DMS153 treated with DMSO at 0.1 percent for 48 hours (cell line): ENCODE data around the gene DAB2IP.
"Not testable (repeated sequence)": the region's sequence is repeated elsewhere in the genome, so short reads cannot be mapped to it uniquely, and the experiment has no call there.

Source experiments
- DNase-seq: peaks from one replicate; lab custom pipeline; 2025; ENCODE audit not compliant: unreplicated experiment; lab: John Stamatoyannopoulos, UW

The DAB2IP gene

DNA sequence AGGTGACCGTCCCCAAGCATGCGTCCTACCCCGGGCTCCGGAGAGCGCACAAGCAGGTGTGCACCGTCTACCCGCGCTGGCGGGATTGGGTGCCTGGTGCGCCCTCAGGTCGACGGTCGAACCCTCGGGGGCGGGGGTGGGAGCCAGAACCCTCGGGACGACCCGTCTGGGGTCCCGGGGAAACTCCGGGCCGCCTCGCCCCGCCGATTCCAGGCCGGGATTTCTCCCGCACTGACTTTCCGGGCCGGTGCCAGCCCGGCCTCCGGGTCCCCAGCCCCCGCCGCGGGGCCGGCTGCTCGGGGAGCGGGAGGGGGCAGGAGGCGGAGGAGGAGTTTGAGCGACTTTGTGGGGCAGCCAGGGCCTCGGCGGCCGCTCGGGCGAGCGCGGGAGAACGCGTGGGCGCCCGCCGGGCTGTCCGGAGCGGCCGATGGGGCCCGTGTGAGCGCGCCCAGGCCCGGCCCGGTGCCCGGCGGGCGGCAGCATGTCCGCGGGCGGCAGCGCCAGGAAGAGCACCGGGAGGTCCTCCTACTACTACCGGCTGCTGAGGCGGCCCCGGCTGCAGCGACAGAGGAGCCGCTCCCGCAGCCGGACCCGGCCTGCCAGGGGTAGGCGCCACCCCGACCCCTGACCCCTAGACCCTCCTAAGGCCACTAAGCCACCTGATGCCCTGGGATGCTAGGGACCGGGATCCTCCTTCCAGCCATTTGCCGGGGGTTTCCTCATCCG lies at the start of gene DAB2IP:
Gene DAB2IP, plus strand, starts transcription at position 340 of the 726 bp plus-strand sequence. Its CDS starts 142 bp downstream, at position 482.
- no peak for DNase-seq

DNA sequence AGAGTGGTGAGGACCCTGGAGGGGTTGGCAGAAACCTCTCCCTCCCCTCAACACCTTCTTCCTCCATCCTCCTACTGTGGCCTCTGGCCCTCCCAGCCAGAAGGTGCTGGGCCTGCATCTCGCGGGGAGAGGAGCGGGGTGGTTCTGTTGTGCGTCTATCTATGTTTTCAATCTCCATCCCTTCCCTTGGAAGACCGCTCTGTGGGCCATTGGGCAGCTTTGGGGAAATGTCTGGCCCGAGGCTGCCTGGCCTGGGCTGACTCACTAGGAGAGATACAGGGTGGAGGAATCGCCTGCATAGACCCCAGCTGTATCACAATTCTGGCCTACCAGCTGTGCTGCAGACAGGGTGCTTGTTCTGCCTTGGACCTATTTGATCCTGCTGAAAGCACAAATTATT lies 48.4 kb upstream of the DAB2IP start:
- DNase-seq = no peak

DNA sequence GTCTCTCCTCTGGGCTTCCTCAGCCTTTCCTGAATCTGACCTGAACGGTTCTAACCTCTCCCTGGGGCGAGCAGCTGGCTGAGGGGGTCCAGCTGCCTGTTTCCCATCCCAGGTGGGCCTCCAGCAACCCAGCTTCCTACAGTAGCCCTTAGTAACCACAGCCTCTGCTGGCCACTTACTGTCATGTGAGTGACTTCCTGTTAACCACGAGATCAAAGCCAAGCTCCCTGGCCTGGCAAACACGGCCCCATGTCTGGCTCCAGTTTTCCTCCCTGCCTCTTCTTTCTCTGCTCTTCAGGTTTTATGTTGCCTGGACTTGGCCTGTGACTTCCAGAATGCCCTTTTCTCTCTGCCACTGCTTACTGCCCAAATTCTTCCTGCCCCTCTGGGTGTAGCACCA lies 47.2 kb upstream of the DAB2IP start:
- peak; percentile 22 for DNase-seq

DNA sequence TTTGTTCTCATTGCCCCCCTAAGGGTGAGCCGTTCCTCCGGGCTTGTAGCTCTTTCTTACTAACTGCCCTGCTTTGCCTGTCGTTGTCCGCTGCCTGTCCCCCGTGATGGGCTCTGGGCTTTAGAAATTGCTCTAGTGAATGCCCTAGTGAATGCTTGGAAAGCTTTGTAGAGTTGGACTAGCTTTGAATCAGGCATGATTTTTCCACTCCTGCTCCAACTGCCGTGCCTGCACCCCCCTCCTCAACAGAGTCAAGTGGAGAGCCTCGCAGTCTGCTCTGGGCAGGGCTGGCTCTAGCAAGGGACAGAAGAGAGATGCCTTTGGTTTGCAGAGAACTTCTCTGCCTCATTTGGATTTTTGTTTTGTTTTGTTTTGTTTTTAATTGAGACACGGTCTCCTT lies 46.8 kb upstream of the DAB2IP start:
- no peak for DNase-seq

DNA sequence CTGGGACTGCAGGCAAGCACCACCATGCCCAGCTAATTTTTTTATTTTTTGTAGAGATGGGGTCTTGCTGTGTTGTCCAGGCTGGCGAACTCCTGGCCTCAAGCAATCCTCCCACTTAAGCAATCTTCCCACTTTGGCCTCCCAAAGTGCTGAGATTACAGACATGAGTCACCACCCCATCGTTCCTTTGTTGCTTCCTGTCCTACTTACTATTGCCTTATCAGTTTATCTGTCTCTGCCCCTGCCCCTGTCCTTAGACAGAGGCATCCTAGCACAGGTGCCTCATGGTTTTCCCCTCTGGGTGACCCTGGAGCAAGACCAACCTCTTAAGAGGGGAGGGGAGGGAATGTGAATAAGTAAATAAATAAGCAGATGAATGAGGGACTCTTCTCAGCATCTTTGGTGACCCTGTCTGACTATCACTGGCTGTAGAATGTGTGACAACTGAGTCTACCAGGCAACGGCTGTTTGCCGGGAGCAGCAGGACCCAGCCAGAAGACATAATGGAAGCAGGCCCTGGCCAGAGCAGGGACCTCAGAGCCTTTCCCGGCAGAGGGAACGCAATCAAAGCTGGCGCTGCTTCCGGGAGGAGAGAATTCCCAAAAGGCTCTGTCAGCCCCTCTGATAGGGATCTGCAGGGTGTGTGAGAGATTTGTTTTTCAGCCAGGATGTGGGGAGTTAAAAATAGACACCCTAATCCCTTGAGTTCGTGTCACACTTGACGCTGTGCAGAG lies 43.8 kb upstream of the DAB2IP start:
- peak; percentile 60 for DNase-seq

DNA sequence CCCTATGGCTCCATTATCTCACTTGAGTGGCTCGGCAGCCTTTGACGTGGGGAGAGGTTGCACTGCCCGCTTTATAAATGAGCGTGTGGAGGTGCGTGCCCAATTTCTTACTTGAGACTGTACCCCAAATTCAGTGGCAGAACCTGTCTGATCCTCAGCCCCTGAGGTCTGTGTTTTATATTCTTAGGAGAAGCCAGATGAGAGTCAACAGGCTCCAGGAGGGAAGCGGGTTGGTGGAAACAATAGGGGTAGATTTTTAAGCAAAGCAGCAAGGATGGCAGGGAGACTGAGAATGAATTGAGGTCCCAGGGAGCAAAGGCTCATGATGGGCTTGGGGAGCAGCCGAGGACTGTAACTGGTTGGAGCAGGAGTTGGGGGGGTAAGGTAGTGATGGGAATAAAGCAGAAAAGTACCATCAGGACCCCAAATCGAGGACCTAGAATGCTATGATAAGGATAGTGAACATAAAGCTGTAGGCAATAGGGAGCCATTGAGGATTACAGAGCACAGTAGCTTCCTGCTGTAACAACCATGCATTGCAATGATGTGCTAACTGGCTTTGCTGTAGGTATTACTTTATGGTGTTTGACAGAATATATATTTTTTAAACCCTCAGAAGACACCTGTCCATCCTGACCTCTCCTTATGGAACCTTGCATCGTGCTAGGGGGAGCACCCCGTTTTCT lies 43.1 kb upstream of the DAB2IP start:
- no peak for DNase-seq

DNA sequence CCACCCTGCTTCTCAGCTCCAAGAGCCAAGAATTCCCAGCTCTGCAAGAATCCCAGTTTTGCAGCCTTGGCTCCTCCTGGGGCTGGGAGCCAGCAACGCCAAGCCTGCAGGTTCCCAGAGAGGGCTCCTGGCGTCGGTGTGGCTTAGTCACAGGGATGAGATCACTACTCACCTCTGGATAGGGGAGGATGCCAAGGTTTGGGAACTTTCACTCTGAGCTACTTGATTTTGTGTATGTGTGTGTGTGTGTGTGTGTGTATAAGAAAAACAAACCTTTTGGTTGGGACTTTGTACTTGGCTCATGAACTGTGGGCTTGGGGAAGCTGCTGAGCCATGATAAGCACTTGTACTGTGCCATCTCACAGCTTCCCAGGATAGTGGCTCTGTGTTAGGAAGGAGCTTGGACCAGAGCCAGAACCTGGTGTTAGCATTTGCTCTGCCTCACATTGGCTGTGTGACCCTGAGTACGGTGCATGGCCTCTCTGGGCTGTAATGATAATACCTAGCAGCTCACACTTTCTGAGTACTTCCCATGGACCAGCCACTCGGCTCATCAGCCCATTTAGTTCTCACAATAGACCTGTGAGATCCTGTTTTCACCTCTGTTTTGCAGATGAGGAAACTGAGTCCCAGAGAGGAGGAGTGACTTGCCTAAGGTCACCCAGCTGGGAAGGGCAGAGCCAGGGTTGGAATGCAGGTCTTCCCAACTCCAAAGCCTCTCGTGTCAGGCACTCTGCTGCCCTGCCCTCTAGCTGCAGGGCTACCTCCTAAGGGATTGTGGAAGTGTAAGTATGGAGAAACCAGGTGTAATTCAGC lies 41.4 kb upstream of the DAB2IP start:
- no peak for DNase-seq

DNA sequence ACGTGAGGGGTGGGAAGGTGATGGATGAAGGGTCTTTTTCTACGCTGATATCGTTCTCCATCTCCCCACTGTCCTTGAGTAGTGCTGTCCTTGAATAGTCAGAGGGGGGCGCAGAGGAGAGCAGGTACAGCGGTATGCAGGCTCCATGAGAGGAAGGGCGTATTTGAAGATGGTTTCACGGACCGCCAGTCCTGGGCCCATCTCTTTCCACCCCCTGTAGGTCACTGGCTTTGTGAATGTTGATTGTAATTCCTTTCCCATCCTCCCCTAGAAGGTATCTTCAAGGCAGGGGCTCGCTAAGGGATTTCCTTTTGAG lies 40.8 kb upstream of the DAB2IP start:
- no peak for DNase-seq

DNA sequence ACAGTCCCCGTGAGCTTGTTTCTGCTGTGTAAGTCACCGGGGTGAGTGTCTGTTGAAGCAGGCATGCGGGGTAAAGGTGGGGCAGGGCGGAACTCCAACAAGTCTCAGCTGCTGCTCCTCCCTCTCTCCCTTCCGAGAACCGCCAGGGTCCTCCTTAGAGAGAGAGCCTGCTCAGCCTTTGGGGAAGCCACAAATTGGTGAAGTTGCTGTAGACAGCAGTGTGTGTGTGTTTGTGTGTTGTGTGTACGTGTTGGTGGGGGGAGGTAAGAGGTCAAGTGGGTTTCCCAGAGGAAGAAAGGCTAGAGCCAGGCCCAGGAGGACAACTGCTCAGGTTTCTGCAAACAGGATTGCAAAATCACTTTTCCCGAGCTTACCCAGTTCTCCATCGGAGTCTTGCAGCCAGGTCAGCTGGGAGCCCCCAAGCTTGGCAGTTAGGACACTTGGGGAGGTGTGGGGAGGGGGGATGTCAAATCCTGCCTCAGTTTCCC lies 38.9 kb upstream of the DAB2IP start:
- no peak for DNase-seq

DNA sequence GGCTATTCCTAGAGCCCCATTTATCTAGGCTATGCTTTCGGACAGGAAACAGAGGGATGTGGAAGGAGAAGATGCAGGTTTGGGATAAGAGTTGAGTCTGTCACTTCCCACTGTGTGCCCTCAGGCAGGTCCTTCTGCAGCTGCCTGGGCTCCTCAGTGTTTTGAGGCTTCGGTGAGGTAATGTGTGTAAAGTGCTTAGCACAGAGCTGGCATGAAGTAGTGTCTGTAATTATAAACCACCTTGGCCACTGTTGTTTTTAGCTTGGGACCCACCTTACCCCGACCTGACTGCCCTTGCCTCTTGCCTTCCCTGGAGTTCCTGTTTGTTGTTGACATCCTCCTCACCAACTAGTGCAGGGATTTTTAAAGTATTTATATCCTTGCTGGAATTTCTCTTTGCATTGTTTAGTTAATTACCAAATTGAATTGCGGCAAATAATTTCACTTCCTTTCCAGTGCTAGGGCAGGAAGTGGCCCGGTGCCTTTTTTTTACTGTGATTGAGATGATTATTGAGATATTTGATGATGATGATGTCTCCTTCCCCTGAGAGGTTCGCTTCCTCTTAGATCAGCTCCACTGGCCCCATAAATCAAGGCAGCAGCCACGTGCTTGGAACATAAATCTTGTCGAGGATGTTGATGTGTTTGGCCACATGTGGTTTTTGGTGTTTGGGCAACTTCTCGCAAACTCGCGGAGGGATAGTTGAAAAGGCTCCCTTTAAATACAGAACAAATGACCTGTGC lies 38.3 kb upstream of the DAB2IP start:
- no peak for DNase-seq

DNA sequence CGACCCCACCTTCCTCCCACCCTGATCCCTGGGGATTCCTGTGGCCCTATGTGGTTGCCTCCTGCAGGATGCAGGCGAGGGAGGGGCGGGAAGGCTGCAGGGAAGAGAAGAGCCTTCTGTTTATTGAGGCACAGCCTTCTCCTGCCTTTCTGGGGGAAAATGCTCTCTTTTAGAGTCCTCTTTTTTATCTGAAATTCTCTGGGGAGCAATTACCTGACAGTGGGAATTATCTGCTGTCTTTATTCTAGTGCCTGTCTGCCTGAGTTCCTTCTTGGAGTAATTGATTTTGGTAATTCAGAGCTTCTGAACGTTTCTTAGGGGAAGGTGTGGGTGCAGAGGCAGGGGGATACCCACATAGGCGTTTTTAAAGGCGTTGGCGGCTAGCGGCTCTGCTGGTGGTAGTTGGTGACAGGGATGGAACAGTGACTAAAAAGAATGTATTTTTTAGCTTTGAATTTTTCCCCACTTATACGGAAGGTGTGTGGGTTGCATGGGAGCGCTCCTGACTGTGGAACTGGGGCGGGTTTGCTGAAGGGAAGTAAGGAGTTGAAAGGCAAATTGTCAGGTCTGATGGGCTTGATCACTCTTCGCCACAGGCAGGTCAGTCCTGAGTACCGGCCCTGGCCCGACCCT lies 35.2 kb upstream of the DAB2IP start:
- no peak for DNase-seq

DNA sequence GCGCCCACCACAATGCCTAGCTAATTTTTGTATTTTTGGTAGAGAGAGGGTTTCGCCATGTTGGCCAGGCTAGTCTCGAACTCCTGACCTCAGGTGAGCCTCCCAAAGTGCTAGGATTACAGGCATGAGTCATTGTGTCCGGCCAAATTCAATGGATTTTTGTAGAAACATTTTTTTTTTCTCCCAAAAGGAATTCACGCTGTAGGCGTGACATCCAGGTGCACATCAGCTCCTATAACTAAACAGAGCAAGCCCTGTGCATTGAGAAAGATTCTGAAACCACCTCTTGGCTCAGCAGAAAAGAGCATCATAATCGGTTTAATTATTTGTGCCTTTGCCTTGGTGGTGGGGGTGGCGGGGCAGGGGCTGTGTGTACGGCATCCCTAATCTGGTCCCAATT lies 32.9 kb upstream of the DAB2IP start:
- no peak for DNase-seq

DNA sequence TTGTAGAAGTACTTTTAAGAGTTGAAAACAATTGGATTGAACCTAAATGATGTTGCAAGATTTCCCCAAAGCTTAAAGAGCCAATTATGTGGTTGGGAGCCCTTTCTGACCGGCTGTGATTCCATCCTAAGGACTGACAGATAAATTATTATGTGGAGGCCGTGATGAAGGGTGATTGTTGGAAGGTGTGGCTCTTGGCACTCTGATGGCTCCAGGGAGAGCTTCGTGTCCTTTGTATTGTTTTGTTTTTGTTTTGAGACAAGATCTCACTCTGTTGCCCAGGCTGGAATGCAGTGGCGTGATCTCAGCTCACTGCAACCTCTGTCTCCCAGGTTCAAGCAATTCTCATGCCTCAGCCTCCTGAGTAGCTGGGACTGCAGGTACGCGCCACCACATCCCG lies 32.5 kb upstream of the DAB2IP start:
- DNase-seq = not testable (repeated sequence)

DNA sequence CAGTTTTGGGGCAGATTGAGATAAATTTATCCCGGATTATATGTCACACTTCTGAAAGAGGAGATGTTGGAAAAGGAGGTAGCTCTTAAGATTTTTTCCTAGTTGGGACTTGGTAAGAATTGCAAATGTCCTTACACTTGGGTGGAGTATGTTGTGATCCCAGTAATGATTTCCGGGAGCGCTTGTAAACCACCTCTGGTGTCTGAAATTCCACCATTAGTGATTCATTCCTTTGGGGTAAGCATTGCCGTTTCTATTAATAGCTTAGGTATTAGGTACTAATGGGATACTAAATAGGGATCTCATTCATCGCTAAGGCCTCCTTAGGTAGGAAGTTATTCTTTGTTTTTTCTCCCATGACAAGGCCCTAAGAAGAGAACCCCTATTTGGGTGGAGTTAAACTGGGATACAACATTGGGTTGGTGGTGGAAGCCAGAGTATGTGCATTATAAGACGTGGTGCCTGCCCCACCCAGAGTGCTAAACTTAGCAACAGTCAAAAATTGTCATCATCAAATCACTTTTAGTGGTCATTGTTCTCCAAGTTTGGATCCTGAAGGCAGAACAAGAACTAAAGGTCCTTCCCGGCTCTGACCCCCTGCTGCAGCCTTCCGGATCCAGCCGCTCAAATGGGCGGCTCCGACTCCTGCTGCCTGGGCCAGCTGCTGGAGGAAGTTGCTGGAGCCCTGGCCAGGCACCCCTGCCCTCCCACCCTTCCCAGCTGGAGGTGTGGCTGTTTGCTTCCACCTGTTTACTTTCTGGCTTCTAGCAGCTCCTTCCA lies 31.7 kb upstream of the DAB2IP start:
- no peak for DNase-seq

DNA sequence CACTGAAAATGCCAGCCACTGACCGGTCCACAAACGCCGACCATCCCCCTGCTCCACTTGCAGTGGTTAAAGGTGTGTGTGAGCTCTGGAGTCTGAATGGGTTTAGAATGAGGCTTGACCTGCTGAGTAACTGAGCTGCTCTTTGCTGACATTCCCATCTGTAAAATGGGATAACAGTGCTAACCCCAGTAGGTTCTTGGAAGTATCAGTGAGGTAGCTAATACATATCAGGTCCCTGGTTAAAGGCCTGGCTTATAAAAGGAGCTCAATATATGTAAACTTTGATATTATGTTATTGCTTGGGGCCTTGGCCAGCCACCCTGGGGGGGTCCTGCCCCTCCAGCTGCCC lies 31.1 kb upstream of the DAB2IP start:
- no peak for DNase-seq

DNA sequence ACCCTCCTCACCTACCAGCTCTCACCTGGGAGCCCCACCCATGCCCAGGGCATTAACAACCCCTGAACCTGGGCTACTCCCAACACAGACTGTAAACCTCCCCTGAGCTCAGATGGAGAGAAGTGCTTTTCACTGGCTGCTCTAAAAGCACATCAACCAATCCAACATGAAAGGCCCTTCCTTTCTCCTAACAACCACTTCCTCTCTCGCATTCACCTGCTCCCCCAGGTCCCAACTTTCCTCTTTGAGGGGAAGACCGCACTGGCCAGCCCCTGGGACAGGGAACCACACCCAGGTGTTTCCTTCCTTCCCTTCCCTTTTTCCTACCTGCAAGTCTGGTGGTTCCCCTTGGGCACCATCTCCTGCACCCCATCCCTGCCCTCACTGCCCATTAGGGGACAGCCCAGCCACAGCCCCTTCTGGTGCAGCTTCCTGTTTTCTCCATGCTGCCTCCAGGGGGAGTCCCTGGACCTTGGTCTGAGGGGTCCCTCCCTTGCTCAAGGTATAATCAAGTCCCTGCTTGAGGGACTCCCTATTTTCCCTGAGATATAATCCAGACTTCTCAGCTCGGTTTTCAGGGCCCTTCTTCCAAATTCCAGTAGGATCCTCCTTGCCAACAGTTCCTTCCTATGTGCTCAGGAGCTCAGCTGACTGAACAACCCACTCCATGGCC lies 30.5 kb upstream of the DAB2IP start:
- no peak for DNase-seq

DNA sequence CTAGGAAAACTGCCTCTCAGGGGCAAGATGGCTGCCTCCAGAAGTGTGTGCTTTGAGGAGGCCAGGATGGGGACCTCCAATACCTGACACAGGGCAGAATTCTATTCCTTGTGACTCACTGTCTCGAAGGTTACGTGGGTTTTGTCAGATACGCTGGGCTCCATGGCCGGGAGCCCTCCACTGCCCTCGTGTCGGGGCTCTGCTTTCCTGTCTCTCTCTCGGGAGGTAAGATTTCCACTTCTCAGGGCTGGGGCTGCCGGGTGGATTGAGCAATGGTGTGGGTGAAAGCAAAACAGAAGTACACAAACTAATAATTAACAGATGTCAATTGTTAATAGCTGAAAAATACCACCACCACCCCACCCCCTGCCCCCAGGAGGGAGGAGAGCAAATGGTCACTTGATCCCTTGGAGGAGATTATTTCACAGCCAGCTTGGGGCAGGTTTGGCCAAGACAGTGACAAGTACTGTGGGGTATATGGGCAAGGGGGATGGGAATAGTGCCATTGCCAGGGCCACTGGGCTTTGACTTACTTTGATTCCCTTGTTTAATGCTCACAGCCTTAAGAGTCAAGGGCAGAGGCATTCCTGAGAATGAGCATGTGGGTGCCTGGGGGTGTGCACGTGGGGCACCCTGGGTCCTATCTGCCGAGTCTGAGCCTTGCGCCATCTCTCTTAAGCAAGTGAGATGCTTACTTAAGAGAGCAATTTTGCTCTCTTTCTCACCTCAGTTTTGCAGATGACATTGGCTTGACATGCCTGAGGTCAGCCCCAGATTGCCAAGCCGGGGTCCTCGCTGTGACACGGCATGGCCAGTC lies 28.8 kb upstream of the DAB2IP start:
- DNase-seq = no peak

DNA sequence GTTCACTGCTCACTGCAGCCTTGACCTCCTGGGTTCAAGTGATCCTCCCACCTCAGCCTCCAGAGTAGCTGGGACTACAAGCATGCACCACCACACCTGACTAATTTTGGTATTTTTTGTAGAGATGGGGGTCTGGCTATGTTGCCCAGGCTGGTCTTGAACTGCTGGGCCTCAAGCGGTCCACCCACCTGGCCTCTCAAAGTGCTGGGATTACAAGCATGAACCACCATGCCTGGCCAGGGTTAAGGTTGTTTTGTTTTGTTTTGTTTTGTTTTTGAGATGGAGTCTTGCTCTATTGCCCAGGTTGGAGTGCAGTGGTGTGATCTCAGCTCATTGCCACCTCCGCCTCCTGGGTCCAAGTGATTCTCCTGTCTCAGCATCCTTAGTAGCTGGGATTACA lies 28.0 kb upstream of the DAB2IP start:
- DNase-seq = not testable (repeated sequence)
